Mononuclear cell (primary cell): ENCODE data around the gene PHKA2. TPM values are rescaled to one million over a fixed set of nuclear protein-coding genes. Genes with fewer than 3 reads are reported as not detected.

Experiments
- H3K27me3 ChIP-seq: 2 replicates; pipeline ENCODE4 v1.6.0; 2011; ENCODE audit warnings: low read length, control low read depth; ENCODE audit not compliant: insufficient read depth
- H3K4me1 ChIP-seq: 2 replicates; pipeline ENCODE4 v1.5.1; 2011; ENCODE audit warnings: mild to moderate bottlenecking, low read length, control low read depth; ENCODE audit not compliant: insufficient read depth
- H3K4me3 ChIP-seq: 2 replicates; pipeline ENCODE4 v1.5.1; 2011; ENCODE audit warnings: mild to moderate bottlenecking, low read length, moderate library complexity
- H3K9me3 ChIP-seq: 2 replicates; pipeline ENCODE4 v1.5.1; 2011; ENCODE audit warnings: low read depth, mild to moderate bottlenecking, control low read depth, low read length
- total RNA-seq: library from RNA; depleted of rRNA; stranded (reverse); fragments of >200 nt; gene quantifications from one replicate; pipeline ENCODE4 v1.2.3, GENCODE V29; 2012

Gene PHKA2
- total RNA-seq, 1 donor = 11.2 TPM

DNA sequence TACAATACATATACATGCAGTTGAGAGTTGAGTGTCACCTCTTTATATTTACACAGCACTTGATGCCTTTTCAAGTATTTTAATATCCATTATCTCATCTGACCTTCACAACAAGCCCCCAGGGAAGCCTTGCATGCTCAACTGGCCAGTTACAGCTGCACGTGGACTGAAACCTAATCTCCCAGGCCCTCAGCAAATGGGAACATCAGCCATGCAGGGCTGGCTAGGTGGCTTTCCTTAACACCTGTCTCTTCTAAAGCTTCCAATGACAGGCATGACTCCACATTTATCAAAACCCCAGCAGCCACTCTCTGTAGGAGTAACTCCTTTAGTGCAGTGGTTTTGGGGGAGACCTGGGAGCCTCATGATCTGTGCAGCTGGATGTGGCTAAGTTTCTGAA is 56.4 kb downstream of the PHKA2 start:
- Histone ChIP-seq H3K4me3 (no peak overlapping the region), H3K9me3 (no peaks in the 10 kb centered on the region), H3K27me3 (no peaks in the 10 kb centered on the region), H3K4me1 (no peaks in the 10 kb centered on the region)

- Histone ChIP-seq H3K4me3 (no peak overlapping the region), H3K4me1 (no peaks in the 10 kb centered on the region)
Measured at GRCh38 chrX:18924507-18925088, 59.3 kb downstream of the PHKA2 start.

DNA sequence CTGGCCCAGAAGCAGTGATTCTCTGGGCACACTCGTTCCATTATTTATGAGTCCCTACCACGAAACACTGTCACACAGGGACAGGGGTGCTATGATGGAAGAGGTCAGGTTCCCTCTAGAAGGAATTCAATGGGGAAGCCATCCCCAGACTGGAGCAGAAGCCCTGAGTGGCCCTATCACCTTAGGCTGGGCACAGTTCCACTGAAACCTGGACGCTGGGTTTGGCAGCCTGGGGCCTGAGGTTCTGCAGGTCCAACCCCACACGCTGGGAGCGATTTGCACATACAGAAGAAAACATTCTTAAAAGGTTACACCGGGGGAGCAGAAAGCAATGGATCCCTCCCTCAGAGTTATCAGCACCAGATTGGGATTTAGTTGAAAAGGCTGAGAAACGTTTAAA is 63.3 kb downstream of the PHKA2 start:
- no peaks in the 10 kb centered on the region for H3K9me3 ChIP-seq
- H3K4me1 ChIP-seq = no peaks in the 10 kb centered on the region
- H3K4me3 ChIP-seq = no peak overlapping the region
- H3K27me3 ChIP-seq = no peaks in the 10 kb centered on the region

More at GRCh38 chrX:18924507-18925088, 59.3 kb downstream of the PHKA2 start:
- no peaks in the 10 kb centered on the region for H3K9me3 ChIP-seq
- no peaks in the 10 kb centered on the region for H3K27me3 ChIP-seq

GRCh38 chrX:18920079-18920478 is 63.8 kb downstream of the PHKA2 start:
- no peak overlapping the region for H3K4me3 ChIP-seq
- no peaks in the 10 kb centered on the region for H3K27me3 ChIP-seq
- no peaks in the 10 kb centered on the region for H3K4me1 ChIP-seq

DNA sequence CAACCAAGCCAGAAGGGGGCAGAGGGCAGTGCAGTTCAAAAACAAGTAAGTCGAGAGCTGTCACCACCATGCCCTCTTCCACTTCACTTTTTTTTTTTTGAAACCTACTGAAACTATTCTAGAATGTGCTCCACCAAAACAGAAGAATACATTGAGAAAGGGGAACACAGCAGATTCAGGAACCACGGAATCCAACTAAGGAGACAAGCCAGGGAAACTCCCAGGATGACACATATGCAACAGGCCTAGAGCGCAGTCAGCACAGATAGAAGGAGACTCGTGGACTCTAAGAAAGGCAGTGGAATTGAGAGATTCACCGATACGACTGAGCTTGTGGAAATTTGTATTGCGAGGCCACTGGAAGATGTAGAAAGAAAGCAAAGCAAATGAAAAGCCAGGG is 66.1 kb downstream of the PHKA2 start:
- Histone ChIP-seq H3K9me3 (no peaks in the 10 kb centered on the region), H3K4me3 (no peak overlapping the region), H3K27me3 (no peaks in the 10 kb centered on the region), H3K4me1 (no peaks in the 10 kb centered on the region)

More at GRCh38 chrX:18920079-18920478, 63.8 kb downstream of the PHKA2 start:
- H3K9me3 ChIP-seq = no peaks in the 10 kb centered on the region

- Histone ChIP-seq H3K9me3 (no peaks in the 10 kb centered on the region), H3K27me3 (no peaks in the 10 kb centered on the region), H3K4me3 (no peak overlapping the region), H3K4me1 (no peaks in the 10 kb centered on the region)
Measured at GRCh38 chrX:18906286-18906685, 77.6 kb downstream of the PHKA2 start.

DNA sequence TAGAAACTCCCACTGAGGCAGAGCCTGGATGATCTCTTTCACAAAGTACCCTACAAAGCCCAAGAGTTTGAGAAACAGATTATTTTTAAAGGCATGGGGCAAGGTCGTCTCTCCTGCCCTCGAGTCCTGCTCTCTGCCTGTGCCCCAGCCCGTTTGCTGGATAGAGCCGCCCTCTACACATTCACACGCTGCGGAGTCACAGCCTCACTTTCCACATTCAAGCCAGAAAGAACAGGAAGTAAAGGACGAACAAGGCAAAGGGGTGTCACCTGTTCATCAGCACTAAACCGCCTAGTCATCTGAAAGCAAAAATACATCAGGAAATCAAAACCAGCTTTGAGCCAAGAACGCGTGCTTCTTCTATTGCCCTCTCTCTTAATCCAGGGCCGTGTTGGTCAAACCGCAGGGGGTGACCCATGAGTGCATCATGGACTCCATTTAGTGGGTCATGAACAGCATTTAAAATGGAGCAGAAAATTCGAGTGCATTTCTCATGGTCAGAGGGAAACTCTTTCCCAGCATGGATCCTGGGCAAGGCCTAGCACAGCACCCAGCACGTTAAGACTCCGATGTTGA is 83.4 kb downstream of the PHKA2 start:
- Histone ChIP-seq H3K4me1 (no peaks in the 10 kb centered on the region), H3K27me3 (no peaks in the 10 kb centered on the region), H3K9me3 (no peaks in the 10 kb centered on the region), H3K4me3 (no peak overlapping the region)

DNA sequence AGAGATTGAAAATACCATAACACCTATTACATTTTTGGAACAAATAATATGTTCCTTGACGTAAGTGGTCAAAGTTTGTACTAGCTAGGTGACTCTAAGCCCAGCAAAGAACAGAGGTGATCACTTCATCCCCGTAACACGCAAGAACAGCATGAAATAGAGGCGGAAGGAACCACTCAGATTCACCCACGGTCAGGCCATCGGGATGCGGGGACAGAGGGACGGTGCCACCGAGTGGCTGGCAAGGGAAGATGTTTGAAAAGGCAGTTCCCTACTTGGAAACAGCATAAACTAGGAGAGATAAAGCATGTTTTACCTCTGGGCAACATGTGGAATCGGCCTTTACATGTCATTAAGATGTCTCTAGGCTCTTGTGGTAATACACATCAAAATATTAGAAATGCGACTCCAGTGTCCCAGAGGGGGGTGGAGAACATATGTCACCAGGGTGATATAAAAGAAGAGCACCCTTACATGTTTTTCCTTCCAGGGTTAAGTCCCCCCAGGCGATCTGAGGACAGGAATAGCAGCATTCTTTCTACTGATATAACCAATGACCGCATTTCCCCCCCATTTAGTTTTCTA is 84.0 kb downstream of the PHKA2 start:
- Histone ChIP-seq H3K4me1 (no peaks in the 10 kb centered on the region), H3K27me3 (no peaks in the 10 kb centered on the region), H3K4me3 (no peak overlapping the region), H3K9me3 (no peaks in the 10 kb centered on the region)

- Histone ChIP-seq H3K4me3 (no peak overlapping the region), H3K4me1 (no peaks in the 10 kb centered on the region), H3K9me3 (no peaks in the 10 kb centered on the region), H3K27me3 (no peaks in the 10 kb centered on the region)
Measured at GRCh38 chrX:18898492-18898891, 85.4 kb downstream of the PHKA2 start.

GRCh38 chrX:18898091-18898490 is 85.8 kb downstream of the PHKA2 start:
- Histone ChIP-seq H3K4me3 (no peak overlapping the region), H3K4me1 (no peaks in the 10 kb centered on the region), H3K27me3 (no peaks in the 10 kb centered on the region), H3K9me3 (no peaks in the 10 kb centered on the region)

DNA sequence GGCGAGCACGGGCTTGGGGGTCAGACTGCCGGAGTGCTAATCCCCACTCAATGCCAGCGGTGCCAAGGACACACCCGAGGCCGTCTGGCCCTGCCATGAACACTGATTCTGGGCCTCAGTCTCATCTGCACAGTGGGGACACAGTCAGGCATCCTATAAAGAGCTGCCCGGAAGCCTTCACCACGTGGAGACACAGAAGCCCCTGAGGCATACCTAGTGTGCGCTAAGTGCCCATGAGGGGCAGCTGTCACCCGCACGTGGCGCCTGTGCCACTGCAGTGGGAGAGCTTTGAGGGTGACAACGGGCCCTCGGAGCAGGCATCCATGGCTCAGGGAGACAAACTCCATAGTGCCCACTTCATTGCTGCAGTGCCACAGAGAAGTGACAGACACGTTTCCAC is 86.3 kb downstream of the PHKA2 start:
- Histone ChIP-seq H3K9me3 (no peaks in the 10 kb centered on the region), H3K4me1 (no peaks in the 10 kb centered on the region), H3K4me3 (no peak overlapping the region), H3K27me3 (no peaks in the 10 kb centered on the region)

DNA sequence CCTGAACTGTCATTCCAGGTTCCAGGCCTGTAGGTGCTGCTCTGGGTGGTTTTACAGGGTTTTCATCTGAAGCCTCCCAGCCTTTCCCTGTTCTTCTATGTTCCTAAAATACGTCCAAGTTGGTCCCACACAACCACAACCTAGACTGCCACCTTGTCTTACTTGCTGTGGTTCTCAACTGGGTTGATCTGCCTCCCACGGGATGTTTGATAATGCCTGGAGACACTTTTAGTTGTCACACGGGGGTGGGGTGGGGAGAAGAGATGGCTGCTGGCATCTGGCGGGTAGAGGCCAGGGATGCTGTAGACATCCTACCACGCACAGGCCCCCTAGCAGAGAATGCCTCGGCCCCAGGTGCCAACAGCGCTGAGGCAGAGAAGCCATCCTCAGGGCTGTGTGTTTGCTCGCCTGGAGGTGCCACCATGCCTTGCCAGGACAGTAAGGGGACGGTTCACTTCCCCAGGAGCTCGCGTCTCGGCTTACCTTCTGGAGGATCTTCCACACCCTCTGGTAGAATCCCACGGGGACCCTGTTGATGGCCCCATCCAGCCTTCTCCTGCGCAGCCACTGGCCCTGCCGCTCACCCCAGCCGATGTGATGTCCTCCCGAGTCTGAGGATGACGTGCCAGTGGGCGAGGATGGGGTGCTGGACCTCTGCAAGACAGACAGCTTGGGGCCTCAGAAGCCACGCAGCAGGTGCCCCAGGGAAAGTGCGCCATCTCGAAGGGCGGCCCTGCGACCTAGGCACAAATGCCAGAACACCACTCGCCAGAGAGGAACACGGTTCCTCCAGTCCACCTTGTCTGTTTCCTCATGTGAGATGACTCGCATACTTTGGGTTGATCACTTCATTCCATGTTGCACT is 87.0 kb downstream of the PHKA2 start:
- H3K4me3 ChIP-seq = no peak overlapping the region
- no peaks in the 10 kb centered on the region for H3K27me3 ChIP-seq
- H3K9me3 ChIP-seq = no peaks in the 10 kb centered on the region
- H3K4me1 ChIP-seq = no peaks in the 10 kb centered on the region

- Histone ChIP-seq H3K9me3 (no peaks in the 10 kb centered on the region), H3K4me1 (no peaks in the 10 kb centered on the region), H3K4me3 (no peak overlapping the region), H3K27me3 (no peaks in the 10 kb centered on the region)
Measured at GRCh38 chrX:18895189-18895951, 88.5 kb downstream of the PHKA2 start.

DNA sequence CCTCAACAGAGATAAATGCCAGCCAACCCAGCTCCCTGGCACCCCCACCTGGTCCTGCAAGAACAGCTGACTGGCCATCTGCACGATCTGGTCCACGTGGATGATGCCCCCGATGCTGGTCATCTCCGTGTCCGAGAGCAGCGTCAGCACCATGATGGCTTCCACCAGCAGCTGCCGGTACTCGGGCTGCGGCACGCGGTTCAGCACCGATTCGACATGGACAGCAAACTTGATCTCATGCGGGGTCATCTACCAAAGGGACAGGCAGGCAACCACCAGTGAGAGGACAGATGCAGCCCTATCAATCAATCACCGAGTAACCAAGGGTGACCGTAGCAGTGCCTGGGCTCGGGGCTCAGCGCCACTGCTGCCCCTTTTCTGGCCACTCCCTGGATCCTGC is 89.8 kb downstream of the PHKA2 start:
- Histone ChIP-seq H3K27me3 (no peaks in the 10 kb centered on the region), H3K4me3 (no peak overlapping the region), H3K4me1 (no peaks in the 10 kb centered on the region), H3K9me3 (no peaks in the 10 kb centered on the region)

- H3K27me3 ChIP-seq = no peaks in the 10 kb centered on the region
Measured at GRCh38 chrX:18893536-18893935, 90.4 kb downstream of the PHKA2 start.

More at GRCh38 chrX:18893536-18893935, 90.4 kb downstream of the PHKA2 start:
- Histone ChIP-seq H3K4me3 (no peak overlapping the region), H3K9me3 (no peaks in the 10 kb centered on the region), H3K4me1 (no peaks in the 10 kb centered on the region)
